ENCODE measurements around the gene MORN1. TPM values are rescaled to one million over a fixed set of nuclear protein-coding genes. Genes with fewer than 3 reads are reported as not detected.

The MORN1 gene
- total RNA-seq, 1 donor from 2014 or later: 24.3 TPM

DNA sequence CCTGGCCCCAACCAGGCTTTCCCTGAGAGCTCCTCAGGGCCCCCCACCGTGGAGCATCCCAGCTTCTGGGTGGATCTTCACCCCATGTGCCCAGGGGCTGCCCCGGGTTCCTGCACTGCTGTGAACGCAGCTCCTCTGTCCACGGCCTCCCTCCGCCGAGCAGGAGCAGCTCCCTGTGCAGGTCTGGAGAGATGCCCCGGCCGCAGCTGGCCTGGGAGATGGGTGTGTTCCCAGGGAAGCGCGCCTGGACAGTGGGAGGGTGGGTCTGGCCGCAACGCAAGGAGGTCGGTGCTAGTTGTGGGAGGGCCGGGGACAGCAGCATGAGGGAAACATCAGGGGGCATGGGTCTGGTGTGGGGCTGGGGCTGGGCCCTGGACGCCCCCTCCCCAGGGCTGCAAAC, 71.3 kb downstream of the MORN1 start:
- Mint-ChIP-seq H3K4me3 (no peak overlapping the region), H3K27ac (peak overlapping the region; percentile 79), H3K27me3 (ENCODE audit: low read depth) (peaks cover 4% of the 10 kb centered on the region), H3K4me1 (peaks cover 51% of the 10 kb centered on the region), H3K36me3 (no peaks in the 10 kb centered on the region), H3K9me3 (no peaks in the 10 kb centered on the region)
- no peak for DNase-seq (ENCODE audit: low spot score in 2 of 2, unreplicated experiment in 2 of 2)
- TF ChIP-seq, protein P1, sequence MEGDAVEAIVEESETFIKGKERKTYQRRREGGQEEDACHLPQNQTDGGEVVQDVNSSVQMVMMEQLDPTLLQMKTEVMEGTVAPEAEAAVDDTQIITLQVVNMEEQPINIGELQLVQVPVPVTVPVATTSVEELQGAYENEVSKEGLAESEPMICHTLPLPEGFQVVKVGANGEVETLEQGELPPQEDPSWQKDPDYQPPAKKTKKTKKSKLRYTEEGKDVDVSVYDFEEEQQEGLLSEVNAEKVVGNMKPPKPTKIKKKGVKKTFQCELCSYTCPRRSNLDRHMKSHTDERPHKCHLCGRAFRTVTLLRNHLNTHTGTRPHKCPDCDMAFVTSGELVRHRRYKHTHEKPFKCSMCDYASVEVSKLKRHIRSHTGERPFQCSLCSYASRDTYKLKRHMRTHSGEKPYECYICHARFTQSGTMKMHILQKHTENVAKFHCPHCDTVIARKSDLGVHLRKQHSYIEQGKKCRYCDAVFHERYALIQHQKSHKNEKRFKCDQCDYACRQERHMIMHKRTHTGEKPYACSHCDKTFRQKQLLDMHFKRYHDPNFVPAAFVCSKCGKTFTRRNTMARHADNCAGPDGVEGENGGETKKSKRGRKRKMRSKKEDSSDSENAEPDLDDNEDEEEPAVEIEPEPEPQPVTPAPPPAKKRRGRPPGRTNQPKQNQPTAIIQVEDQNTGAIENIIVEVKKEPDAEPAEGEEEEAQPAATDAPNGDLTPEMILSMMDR (IDR thresholded peaks at IDR 0.05; ENCODE audit: unreplicated experiment): no peak

GRCh38 chr1:2319291-2319690, 72.1 kb downstream of the MORN1 start:
- H3K27ac Mint-ChIP-seq: peak overlapping the region; percentile 87

GRCh38 chr1:2318314-2319278, 72.8 kb downstream of the MORN1 start:
- Mint-ChIP-seq H3K4me3 (no peak overlapping the region), H3K9me3 (no peaks in the 10 kb centered on the region), H3K27me3 (ENCODE audit: low read depth) (no peaks in the 10 kb centered on the region), H3K36me3 (no peaks in the 10 kb centered on the region), H3K4me1 (peaks cover 46% of the 10 kb centered on the region), H3K27ac (peak overlapping the region; percentile 87)
- TF ChIP-seq, protein P1 (IDR thresholded peaks at IDR 0.05; ENCODE audit: unreplicated experiment): no peak
- DNase-seq (ENCODE audit: low spot score in 2 of 2, unreplicated experiment in 2 of 2): no peak

More at GRCh38 chr1:2319291-2319690, 72.1 kb downstream of the MORN1 start:
- H3K36me3 Mint-ChIP-seq: no peaks in the 10 kb centered on the region
- no peak overlapping the region for H3K4me3 Mint-ChIP-seq
- TF ChIP-seq, protein P1 (IDR thresholded peaks at IDR 0.05; ENCODE audit: unreplicated experiment): no peak
- peaks cover 1% of the 10 kb centered on the region for H3K27me3 Mint-ChIP-seq (ENCODE audit: low read depth)
- peaks cover 50% of the 10 kb centered on the region for H3K4me1 Mint-ChIP-seq
- no peak for DNase-seq (ENCODE audit: low spot score in 2 of 2, unreplicated experiment in 2 of 2)
- H3K9me3 Mint-ChIP-seq: no peaks in the 10 kb centered on the region

GRCh38 chr1:2317230-2318065, 73.9 kb downstream of the MORN1 start:
- H3K27ac Mint-ChIP-seq: peak overlapping the region; percentile 93
- no peak for DNase-seq (ENCODE audit: low spot score in 2 of 2, unreplicated experiment in 2 of 2)
- TF ChIP-seq, protein P1 (IDR thresholded peaks at IDR 0.05; ENCODE audit: unreplicated experiment): no peak
- H3K36me3 Mint-ChIP-seq: no peaks in the 10 kb centered on the region
- H3K27me3 Mint-ChIP-seq (ENCODE audit: low read depth): no peaks in the 10 kb centered on the region
- no peak overlapping the region for H3K4me3 Mint-ChIP-seq
- H3K9me3 Mint-ChIP-seq: no peaks in the 10 kb centered on the region
- H3K4me1 Mint-ChIP-seq: peaks cover 44% of the 10 kb centered on the region

DNA sequence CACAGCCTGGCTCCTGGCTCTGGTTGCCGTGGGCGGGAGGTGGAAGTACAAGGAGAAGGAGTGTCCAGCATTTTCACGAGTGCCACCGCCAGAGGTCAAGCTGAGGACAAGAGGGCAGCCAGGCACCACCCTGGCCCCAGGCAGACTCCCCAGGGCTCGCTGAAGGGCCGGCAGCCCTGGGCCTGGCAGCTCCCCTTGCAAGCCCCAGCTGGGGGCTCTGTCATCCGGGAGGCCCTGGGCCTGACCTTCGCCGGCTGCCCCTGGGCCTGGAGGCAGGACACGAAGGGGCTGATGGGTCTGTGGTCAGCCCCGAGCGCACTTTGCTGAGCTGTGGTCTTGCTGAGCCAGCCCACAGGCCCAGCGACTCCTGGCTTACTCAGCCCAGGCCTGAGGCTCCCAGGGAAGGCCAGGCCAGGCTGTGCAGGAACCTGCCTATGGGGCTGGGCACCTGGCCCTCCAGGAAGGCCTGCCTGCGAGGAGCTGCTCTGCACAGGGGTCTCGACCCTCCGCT, 74.8 kb downstream of the MORN1 start:
- Mint-ChIP-seq H3K27me3 (ENCODE audit: low read depth) (no peaks in the 10 kb centered on the region), H3K9me3 (no peaks in the 10 kb centered on the region), H3K36me3 (no peaks in the 10 kb centered on the region), H3K4me3 (peak overlapping the region; percentile 60), H3K27ac (peak overlapping the region; percentile 95), H3K4me1 (peaks cover 36% of the 10 kb centered on the region)
- TF ChIP-seq, protein P1 (IDR thresholded peaks at IDR 0.05; ENCODE audit: unreplicated experiment): no peak
- DNase-seq (ENCODE audit: low spot score in 2 of 2, unreplicated experiment in 2 of 2): no peak

Measured in mesothelial cell of epicardium (in vitro differentiated cells).